Middle frontal gyrus (tissue), 1 donor: ENCODE results near the gene ABLIM3.
"Not testable (repeated sequence)": the region's sequence is repeated elsewhere in the genome, so short reads cannot be mapped to it uniquely, and the experiment has no call there.

Experiments used
- DNase-seq: peaks from one replicate; pipeline ENCODE4 v3.0.0-alpha.2; 2015; ENCODE audit warnings: low spot score; ENCODE audit errors: extremely low spot score

ABLIM3 gene

DNA sequence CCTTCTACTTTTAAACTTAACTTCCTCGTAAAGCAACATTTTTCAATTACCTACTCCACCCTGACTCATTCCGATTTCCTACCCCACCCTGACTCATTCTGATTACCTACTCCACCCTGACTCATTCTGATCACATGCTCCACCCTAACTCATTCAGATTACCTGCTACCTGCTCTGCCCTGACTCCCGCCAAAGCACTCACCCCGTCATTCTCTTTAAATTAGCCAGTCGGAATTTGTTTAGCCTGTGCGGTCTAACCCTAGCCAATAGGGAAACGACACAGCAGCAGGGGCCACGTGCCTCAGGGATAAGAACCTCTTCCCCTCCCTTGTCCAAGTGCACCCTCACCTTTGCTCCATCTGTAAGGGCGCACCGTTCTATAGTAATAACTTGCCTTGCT, 46.3 kb downstream of the ABLIM3 start:
- not testable (repeated sequence) for DNase-seq

GRCh38 chr5:149188383-149188782, 47.1 kb downstream of the ABLIM3 start:
- DNase-seq, result no peak

GRCh38 chr5:149195337-149195887, 54.1 kb downstream of the ABLIM3 start:
- DNase-seq, result no peak

- DNase-seq, result no peak
These were observed 54.7 kb downstream of the ABLIM3 start for GRCh38 chr5:149195962-149196361.

GRCh38 chr5:149198148-149198547, 56.9 kb downstream of the ABLIM3 start:
- DNase-seq, result no peak

DNA sequence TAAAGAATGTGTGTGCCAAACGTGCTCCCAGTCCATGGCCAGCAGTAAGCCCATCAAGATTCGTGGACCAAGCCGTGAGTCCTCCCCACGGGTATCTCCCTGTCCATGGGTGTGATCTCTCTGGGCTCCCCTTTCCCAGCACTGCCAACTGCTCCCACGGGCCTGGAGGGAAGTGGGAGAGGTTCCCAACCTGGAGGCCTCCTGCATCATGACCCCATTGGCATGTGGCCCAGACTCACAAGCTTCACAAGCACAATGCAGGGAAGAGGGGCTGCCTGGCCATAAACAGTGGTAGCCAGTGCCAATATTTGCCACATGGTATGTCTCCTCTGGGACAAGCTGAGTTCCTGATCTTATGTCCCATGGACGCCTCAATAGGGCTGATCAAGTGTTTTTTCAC, 59.1 kb downstream of the ABLIM3 start:
- no peak for DNase-seq

DNA sequence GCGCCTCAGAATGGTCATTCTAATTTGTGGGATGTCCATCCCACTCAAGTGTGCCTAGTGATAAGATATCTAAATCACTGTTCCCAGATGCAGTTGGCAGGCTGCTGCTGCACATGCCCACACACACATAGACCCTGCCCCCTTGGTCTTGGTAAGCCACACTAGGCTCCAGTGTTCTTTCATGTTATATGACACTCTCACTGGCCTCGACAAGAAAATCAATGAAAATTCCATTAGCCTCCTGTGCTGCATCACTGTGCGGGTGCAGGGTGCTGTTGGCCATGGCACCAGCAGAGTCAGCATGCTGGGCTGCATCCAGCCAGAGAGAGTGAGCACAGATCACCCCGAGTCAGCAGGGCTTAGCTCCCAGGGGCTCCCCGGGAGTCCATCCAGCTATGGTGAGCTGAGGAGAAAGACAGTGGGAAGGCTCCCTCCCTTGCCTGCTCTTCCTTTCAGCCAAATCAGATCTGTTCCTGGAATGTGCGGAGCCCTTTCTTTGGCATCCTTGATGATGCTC, 59.9 kb downstream of the ABLIM3 start:
- no peak for DNase-seq

GRCh38 chr5:149202910-149203451, 61.7 kb downstream of the ABLIM3 start:
- DNase-seq, result no peak

DNA sequence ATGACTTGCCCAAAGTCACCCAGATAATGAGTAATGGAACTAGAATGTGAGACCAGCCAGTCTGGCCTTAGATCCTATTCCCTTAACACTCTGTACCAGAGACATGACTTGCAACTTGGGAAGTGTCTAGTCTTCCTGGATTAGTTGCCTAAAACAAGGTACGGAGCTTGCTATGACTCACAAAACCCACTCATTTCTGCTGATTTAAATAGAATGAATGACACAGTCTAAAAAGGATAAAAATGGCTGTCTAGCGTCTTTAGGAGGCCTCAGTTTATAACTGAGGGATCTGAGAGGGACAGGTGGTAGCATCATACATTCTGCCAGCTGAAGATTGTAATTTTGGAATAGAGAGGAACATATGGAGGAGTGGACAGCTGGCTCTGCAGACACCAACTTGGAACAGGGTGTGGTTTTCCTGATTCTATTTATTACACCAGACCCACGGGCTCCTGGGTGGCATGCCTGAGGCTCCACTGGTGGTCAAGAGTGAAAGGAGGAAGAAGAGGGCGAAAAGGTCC, 62.7 kb downstream of the ABLIM3 start:
- peak; percentile 12 for DNase-seq

GRCh38 chr5:149205625-149206523, 64.6 kb downstream of the ABLIM3 start:
- DNase-seq, result no peak

- DNase-seq, result no peak
These were observed 65.3 kb downstream of the ABLIM3 start for GRCh38 chr5:149206524-149207141.

DNA sequence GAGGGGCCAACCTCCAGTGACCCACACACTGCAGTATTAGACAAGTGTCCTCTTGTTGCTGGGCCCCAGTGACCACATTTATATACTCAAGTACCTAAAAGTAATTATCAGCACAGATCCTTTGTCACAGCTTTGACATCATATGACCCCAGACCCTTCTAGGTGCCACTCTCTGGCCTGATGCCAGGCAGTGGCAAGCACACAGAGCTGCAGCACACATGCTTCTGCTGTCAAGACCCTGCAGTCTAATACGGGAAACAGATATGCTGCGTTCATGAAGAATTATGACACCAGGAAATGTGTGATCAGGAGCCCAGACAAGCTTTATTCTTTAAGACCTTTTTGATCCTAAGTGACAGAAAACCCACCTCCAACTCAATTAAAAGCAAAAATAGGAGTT, 66.5 kb downstream of the ABLIM3 start:
- no peak for DNase-seq

DNA sequence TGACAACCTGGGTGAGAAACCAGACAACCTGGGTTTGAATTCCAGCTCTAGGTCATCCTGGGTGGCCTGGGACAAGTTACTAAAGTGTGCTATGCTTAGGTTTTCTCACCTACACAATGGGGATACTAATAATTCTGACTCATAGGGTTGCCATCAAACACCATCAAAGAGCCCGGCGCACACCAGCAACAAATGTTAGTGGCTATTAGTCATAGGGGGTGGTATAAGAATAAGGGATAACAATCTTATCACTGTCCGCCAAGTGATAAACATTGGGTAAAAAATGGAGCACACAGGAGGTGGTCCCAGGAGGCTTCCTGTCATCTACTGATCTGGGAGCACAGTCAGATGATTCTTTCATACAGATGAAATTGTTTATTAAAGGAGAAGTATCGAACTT, 68.9 kb downstream of the ABLIM3 start:
- DNase-seq, result no peak

GRCh38 chr5:149210968-149211490, 69.7 kb downstream of the ABLIM3 start:
- no peak for DNase-seq

DNA sequence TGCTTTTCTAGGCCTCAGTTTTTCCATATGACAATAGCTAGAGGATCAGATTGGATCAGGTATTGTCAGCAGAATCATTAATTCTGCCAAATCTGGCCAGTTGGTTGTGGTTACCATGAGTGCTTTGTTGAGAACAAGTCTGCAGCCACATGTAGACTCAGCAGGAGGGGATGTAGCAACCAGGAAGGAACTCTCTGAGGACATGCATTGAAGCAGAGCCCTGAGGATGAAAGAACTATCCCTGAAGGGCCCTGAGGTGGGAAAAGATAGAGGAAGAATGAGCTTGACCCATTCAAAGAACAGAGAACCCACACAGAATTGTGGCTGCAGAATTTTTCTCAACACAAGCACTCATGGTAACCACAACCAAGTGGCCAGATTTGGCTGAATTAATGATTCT, 70.3 kb downstream of the ABLIM3 start:
- DNase-seq, result no peak

DNA sequence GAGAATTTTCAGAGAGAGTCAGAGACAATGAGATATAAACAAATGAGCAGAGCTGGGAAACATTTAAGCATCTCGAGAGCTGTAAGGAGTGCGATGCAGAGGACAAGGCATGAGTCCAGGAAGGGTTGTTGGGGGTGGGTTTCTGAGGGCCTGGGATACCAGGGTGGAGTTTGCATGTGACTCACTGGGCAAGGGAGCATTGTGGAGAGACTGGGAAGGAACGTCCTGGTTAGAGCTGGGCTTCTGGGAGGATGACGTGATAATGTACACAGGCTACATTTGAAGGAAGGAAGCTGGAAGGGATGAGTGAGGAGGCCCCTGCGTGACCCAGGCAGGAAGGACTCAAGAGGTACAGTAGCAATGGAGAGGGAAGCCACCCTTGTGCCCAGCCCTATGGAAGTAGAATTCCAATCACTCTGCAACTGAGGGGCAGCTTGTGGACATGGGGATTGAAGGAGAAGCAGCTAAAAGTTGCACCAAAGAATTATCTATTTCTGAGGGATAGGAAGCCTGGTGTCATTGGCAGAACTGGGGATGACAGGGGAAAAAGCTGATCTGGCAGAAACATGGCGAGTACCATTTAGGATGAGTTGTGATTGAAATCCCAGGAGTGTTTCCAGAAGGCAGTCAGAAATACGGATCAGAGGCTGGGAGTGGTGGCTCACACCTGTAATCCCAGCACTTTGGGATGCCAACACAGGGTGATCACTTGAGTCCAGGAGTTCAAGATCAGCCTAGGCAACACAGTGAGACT, 71.1 kb downstream of the ABLIM3 start:
- DNase-seq, result no peak

DNA sequence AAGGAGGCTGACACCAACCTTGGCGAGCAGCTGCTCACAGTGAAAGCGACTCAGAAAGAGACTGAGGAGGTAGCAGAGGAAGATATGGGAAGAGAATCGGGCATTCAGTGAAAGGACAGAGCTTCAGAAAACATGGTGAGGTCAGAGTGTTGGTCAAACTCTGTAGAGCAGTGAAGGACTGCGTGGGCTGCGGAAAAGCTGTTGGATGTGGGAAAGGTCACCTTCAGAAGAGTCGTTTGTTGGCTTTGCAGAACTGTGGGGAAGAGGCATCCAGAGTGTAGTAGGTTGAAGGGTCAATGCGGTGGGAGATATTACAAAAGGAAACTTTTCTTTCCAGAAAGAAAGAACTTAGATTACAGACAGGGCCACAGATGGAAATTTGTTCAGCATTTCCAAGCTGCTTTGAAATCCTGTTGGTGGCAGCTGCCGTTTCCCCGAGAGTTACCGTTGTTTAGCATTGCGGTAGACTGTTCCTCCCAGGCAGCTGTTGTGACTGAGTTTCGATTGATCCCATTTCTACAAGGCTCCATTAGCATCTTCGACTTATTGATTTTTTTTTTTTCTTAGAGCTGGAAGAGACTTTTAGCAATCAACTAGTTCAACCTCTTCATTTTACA, 72.1 kb downstream of the ABLIM3 start:
- DNase-seq, result no peak

- DNase-seq, result no peak
These were observed 74.3 kb downstream of the ABLIM3 start for GRCh38 chr5:149215478-149216090.

DNA sequence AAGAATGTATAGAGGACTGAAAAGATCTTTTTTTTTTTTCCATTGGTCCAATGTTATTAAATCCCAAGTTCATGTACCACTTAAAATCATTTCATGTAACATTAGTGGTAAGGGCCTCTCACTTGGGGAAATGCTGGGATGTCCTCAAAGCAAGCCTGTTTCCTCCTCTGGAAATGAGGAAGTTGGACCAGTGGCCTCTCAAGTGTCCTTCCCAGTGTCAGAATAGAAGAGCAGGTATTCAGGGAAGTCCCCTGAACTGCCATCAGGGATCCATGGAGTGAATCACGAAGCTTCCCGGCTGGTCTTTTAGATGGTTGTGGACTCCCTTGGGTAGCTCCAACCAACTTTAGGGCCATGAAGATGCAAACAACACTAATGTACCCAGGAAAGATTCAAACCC, 75.2 kb downstream of the ABLIM3 start:
- DNase-seq, result no peak
